Gastrocnemius medialis (tissue), 4 donors: Measurements from ENCODE around the gene ZNF333.

Source experiments
- CTCF ChIP-seq, 5 experiments: fragments of 450-650 bp in 3 of 5; fragments of 200-600 bp in 2 of 5; sonication (generic) in 2 of 5; IDR thresholded peaks in 4 of 5; conservative IDR thresholded peaks in 1 of 5; 1 replicate in 4 of 5; 2 replicates in 1 of 5; pipeline ENCODE4 v1.5.1; 2016 to 2019; ENCODE audit warnings: antibody characterized with exemption in 5 of 5, mild to moderate bottlenecking in 3 of 5, moderate library complexity in 3 of 5
- POLR2A ChIP-seq, 2 donors: fragments of 450-650 bp; IDR thresholded peaks; one replicate each; pipeline ENCODE4 v1.6.1; 2017; ENCODE audit warnings: antibody characterized with exemption in 2 of 2, mild to moderate bottlenecking in 2 of 2, moderate library complexity in 2 of 2

DNA sequence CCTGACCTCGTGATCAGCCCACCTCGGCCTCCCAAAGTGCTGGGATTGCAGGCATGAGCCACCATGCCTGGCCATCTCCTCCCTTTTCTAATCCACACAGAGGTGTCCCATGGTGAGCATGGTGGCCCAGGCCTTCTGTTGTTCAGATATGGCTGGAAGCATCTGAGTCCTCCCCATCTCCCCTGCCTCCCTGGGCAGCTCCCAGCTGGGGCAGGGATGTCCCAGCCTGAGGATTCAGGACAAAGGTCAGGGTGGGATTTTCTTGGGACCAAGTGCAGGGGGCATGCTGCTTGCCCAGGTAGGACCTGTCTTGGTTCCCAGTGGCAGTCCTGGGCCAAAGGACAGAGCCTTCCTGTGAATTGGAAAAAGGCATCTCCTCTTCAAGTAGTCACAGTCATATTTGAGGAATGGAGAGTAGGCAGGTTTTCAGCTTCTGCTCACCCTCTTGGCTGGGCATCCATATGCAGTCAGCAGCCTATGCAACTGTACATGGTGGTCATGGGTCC, 77.7 kb downstream of the ZNF333 start:
- TF ChIP-seq POLR2A (IDR thresholded peaks at IDR 0.05) (no peak), CTCF (IDR thresholded peaks at IDR 0.05 in 4 of 5, conservative IDR thresholded peaks at IDR 0.05 in 1 of 5) (no peak)
